Measurements from ENCODE around the gene CCL11. TPM values are rescaled to one million over a fixed set of nuclear protein-coding genes. Genes with fewer than 3 reads are reported as not detected.

CCL11 gene
- total and polyA plus RNA-seq, 2 experiments from 2014 or later = not detected

DNA sequence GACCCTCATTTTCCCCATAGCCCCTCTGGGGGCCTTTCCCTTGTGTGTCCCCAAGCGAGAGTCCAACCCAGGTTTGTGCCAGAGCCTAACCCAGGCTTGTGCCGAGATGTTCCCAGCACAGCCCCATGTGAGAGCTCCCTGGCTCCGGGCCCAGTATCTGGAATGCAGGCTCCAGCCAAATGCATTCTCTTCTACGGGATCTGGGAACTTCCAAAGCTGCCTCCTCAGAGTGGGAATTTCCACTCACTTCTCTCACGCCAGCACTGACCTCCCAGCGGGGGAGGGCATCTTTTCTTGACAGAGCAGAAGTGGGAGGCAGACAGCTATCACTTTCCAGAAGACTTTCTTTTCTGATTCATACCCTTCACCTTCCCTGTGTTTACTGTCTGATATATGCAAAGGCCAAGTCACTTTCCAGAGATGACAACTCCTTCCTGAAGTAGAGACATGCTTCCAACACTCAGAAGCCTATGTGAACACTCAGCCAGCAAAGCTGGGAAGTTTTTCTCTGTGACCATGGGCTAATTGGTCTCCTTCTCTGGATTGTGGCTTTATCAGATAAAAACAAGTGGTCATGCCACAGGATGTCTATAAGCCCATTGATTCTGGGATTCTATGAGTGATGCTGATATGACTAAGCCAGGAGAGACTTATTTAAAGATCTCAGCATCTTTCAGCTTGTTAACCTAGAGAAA lies 33.0 kb upstream of the CCL11 start (continued):
- TF ChIP-seq, protein P1, sequence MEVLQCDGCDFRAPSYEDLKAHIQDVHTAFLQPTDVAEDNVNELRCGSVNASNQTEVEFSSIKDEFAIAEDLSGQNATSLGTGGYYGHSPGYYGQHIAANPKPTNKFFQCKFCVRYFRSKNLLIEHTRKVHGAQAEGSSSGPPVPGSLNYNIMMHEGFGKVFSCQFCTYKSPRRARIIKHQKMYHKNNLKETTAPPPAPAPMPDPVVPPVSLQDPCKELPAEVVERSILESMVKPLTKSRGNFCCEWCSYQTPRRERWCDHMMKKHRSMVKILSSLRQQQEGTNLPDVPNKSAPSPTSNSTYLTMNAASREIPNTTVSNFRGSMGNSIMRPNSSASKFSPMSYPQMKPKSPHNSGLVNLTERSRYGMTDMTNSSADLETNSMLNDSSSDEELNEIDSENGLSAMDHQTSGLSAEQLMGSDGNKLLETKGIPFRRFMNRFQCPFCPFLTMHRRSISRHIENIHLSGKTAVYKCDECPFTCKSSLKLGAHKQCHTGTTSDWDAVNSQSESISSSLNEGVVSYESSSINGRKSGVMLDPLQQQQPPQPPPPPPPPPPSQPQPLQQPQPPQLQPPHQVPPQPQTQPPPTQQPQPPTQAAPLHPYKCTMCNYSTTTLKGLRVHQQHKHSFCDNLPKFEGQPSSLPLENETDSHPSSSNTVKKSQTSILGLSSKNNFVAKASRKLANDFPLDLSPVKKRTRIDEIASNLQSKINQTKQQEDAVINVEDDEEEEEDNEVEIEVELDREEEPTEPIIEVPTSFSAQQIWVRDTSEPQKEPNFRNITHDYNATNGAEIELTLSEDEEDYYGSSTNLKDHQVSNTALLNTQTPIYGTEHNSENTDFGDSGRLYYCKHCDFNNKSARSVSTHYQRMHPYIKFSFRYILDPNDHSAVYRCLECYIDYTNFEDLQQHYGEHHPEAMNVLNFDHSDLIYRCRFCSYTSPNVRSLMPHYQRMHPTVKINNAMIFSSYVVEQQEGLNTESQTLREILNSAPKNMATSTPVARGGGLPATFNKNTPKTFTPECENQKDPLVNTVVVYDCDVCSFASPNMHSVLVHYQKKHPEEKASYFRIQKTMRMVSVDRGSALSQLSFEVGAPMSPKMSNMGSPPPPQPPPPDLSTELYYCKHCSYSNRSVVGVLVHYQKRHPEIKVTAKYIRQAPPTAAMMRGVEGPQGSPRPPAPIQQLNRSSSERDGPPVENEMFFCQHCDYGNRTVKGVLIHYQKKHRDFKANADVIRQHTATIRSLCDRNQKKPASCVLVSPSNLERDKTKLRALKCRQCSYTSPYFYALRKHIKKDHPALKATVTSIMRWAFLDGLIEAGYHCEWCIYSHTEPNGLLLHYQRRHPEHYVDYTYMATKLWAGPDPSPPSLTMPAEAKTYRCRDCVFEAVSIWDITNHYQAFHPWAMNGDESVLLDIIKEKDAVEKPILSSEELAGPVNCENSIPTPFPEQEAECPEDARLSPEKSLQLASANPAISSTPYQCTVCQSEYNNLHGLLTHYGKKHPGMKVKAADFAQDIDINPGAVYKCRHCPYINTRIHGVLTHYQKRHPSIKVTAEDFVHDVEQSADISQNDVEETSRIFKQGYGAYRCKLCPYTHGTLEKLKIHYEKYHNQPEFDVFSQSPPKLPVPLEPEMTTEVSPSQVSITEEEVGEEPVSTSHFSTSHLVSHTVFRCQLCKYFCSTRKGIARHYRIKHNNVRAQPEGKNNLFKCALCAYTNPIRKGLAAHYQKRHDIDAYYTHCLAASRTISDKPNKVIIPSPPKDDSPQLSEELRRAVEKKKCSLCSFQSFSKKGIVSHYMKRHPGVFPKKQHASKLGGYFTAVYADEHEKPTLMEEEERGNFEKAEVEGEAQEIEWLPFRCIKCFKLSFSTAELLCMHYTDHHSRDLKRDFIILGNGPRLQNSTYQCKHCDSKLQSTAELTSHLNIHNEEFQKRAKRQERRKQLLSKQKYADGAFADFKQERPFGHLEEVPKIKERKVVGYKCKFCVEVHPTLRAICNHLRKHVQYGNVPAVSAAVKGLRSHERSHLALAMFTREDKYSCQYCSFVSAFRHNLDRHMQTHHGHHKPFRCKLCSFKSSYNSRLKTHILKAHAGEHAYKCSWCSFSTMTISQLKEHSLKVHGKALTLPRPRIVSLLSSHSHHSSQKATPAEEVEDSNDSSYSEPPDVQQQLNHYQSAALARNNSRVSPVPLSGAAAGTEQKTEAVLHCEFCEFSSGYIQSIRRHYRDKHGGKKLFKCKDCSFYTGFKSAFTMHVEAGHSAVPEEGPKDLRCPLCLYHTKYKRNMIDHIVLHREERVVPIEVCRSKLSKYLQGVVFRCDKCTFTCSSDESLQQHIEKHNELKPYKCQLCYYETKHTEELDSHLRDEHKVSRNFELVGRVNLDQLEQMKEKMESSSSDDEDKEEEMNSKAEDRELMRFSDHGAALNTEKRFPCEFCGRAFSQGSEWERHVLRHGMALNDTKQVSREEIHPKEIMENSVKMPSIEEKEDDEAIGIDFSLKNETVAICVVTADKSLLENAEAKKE (CRISPR knock-in tag; IDR thresholded peaks at IDR 0.05) = no peak
- TF ChIP-seq CREB1 (CRISPR knock-in tag; IDR thresholded peaks at IDR 0.05; ENCODE audit: low read depth) = no peak
- TF ChIP-seq, protein P2, sequence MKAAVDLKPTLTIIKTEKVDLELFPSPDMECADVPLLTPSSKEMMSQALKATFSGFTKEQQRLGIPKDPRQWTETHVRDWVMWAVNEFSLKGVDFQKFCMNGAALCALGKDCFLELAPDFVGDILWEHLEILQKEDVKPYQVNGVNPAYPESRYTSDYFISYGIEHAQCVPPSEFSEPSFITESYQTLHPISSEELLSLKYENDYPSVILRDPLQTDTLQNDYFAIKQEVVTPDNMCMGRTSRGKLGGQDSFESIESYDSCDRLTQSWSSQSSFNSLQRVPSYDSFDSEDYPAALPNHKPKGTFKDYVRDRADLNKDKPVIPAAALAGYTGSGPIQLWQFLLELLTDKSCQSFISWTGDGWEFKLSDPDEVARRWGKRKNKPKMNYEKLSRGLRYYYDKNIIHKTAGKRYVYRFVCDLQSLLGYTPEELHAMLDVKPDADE (IDR thresholded peaks at IDR 0.05) = no peak
- TF ChIP-seq ZNF114 (CRISPR knock-in tag; IDR thresholded peaks at IDR 0.05) = no peak

DNA sequence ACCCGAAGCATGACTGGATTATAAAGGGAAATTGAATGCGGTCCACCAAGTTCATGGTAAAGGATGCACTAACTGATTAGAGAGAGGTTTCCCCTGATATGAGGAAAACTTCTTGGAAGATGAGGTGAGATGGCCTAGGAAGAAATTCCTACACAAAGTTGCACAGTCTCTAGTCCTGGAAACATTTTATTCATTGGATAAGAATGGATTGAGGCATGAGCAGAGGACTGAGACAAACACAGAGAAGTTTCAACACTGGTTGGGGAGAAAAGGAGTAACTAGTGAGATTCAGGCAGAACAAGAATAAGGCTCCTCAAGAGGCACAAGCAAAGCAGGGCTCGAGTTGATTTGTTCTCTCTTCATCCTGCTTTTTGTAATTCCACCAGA lies 32.4 kb upstream of the CCL11 start:
- H3K9me2 ChIP-seq (ENCODE audit: insufficient read depth) = peaks cover 8% of the 10 kb centered on the region; the same call in 1 of the 2 replicates
- no peak for ATAC-seq
- no peak for DNase-seq (ENCODE audit: low spot score)
- no peaks in the 10 kb centered on the region for H4K20me1 ChIP-seq (replicated peaks; ENCODE audit: insufficient read depth)
- peaks cover 35% of the 10 kb centered on the region for H3K4me1 ChIP-seq (ENCODE audit: insufficient read depth)
- no peaks in the 10 kb centered on the region; the same call in 1 of the 2 replicates for H3K36me3 ChIP-seq (ENCODE audit: insufficient read depth)
- no peak overlapping the region for H3K4me2 ChIP-seq
- no peak overlapping the region for H3K27ac ChIP-seq (ENCODE audit: low read depth)
- Mint-ChIP-seq H3K27ac (no peak overlapping the region), H3K36me3 (ENCODE audit: low read depth) (no peaks in the 10 kb centered on the region; the same call in 2 of the 3 replicates), H3K4me1 (peaks cover 41% of the 10 kb centered on the region), H3K27me3 (ENCODE audit: insufficient read depth, low read depth, poor library complexity) (peaks cover 11% of the 10 kb centered on the region), H3K4me3 (no peak overlapping the region), H3K9me3 (no peaks in the 10 kb centered on the region)
- peaks cover 5% of the 10 kb centered on the region for H3F3A ChIP-seq (replicated peaks; ENCODE audit: low read depth)
- H3K4me3 ChIP-seq = no peak overlapping the region
- H3K27me3 ChIP-seq (ENCODE audit: insufficient read depth) = peaks cover 9% of the 10 kb centered on the region; the same call in 1 of the 2 replicates
- H2AFZ ChIP-seq = no peak overlapping the region
- H3K79me2 ChIP-seq (replicated peaks; ENCODE audit: insufficient read depth) = no peaks in the 10 kb centered on the region
- TF ChIP-seq STAT1 (IDR thresholded peaks at IDR 0.05; ENCODE audit: unreplicated experiment) (no peak), EZH2phosphoT487 (IDR thresholded peaks at IDR 0.05; ENCODE audit: unreplicated experiment) (no peak)
- TF ChIP-seq, protein P1 (CRISPR knock-in tag; IDR thresholded peaks at IDR 0.05) = no peak
- TF ChIP-seq, protein P2 (IDR thresholded peaks at IDR 0.05) = no peak
